Measurements from ENCODE around the gene WT1.

Gene WT1

GRCh38 chr11:32435942-32436750, 807 bp upstream of the WT1 start:
- in situ Hi-C loops (cut with HindIII; ENCODE audit: low sequenced_read_pairs): no loop called here
- TF ChIP-seq CTCF (IDR thresholded peaks at IDR 0.05; ENCODE audit: low read depth, low read length): no peak
- no peak overlapping the region for H3K4me3 ChIP-seq (ENCODE audit: low read depth, low read length)
- no peak for DNase-seq (ENCODE audit: low read depth, low spot score)

- TF ChIP-seq CTCF (IDR thresholded peaks at IDR 0.05; ENCODE audit: low read depth, low read length): no peak
- in situ Hi-C loops (cut with HindIII; ENCODE audit: low sequenced_read_pairs): no loop called here
Observed at GRCh38 chr11:32435152-32435480, 223 bp downstream of the WT1 start.

GRCh38 chr11:32434356-32435151, 785 bp downstream of the WT1 start:
- TF ChIP-seq CTCF (IDR thresholded peaks at IDR 0.05; ENCODE audit: low read depth, low read length): no peak
- DNase-seq (ENCODE audit: low read depth, low spot score): no peak
- in situ Hi-C loops (cut with HindIII; ENCODE audit: low sequenced_read_pairs): no loop called here
- no peak overlapping the region for H3K4me3 ChIP-seq (ENCODE audit: low read depth, low read length)

More at GRCh38 chr11:32435152-32435480, 223 bp downstream of the WT1 start:
- H3K4me3 ChIP-seq (ENCODE audit: low read depth, low read length): no peak overlapping the region
- no peak for DNase-seq (ENCODE audit: low read depth, low spot score)

GRCh38 chr11:32433914-32434355, 1.4 kb downstream of the WT1 start:
- no peak for TF ChIP-seq CTCF (IDR thresholded peaks at IDR 0.05; ENCODE audit: low read depth, low read length)
- no peak overlapping the region for H3K4me3 ChIP-seq (ENCODE audit: low read depth, low read length)
- in situ Hi-C loops (cut with HindIII; ENCODE audit: low sequenced_read_pairs): no loop called here
- DNase-seq (ENCODE audit: low read depth, low spot score): no peak

- no peak overlapping the region for H3K4me3 ChIP-seq (ENCODE audit: low read depth, low read length)
- no peak for DNase-seq (ENCODE audit: low read depth, low spot score)
- no peak for TF ChIP-seq CTCF (IDR thresholded peaks at IDR 0.05; ENCODE audit: low read depth, low read length)
- in situ Hi-C loops (cut with HindIII; ENCODE audit: low sequenced_read_pairs): no loop called here
Observed at GRCh38 chr11:32433101-32433913, 2.0 kb downstream of the WT1 start.

- no peak for DNase-seq (ENCODE audit: low read depth, low spot score)
- no peak for TF ChIP-seq CTCF (IDR thresholded peaks at IDR 0.05; ENCODE audit: low read depth, low read length)
- no peak overlapping the region for H3K4me3 ChIP-seq (ENCODE audit: low read depth, low read length)
- in situ Hi-C loops (cut with HindIII; ENCODE audit: low sequenced_read_pairs): no loop called here
Observed at GRCh38 chr11:32432565-32432964, 2.8 kb downstream of the WT1 start.
